Measurements from ENCODE around the gene SHOC2. TPM values are rescaled to one million over a fixed set of nuclear protein-coding genes. Genes with fewer than 3 reads are reported as not detected.
"Not testable (repeated sequence)": the region's sequence is repeated elsewhere in the genome, so short reads cannot be mapped to it uniquely, and the experiment has no call there.

Gene SHOC2
- total RNA-seq, 1 donor from 2014 or later = 41.8 TPM

- DNase-seq = no peak
- no peak overlapping the region for H3K27ac Mint-ChIP-seq
- intact Hi-C loops (cut with micrococcal nuclease) = no loop called here
- H3K4me3 Mint-ChIP-seq = no peak overlapping the region
- peaks cover 16% of the 10 kb centered on the region for H3K4me1 Mint-ChIP-seq
- no peaks in the 10 kb centered on the region for H3K9me3 Mint-ChIP-seq
- no peaks in the 10 kb centered on the region for H3K27me3 Mint-ChIP-seq
- peaks cover 8% of the 10 kb centered on the region for H3K36me3 Mint-ChIP-seq (ENCODE audit: low read depth)
These were observed 4.4 kb upstream of the SHOC2 start for GRCh38 chr10:110915035-110915434.

DNA sequence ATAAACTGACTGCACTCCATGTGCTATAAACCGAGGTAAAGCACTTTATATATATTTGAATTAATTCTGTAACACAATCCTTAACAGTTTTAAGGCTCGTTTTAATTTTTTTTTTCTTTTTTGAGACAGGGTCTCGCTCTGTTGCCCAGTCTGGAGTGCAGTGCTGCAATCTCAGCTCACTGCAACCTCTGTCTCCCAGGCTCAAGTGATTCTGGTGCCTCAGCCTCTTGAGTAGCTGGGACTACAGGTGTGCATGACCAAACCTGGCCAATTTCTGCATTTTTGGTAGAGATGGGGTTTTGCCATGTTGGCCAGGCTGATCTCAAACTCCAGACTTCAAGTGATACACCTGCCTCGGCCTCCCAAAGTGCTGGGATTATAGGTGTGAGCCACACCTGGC is 3.8 kb upstream of the SHOC2 start:
- H3K9me3 Mint-ChIP-seq; H3K27me3 Mint-ChIP-seq; DNase-seq; H3K27ac Mint-ChIP-seq; H3K36me3 Mint-ChIP-seq (ENCODE audit: low read depth); H3K4me3 Mint-ChIP-seq; intact Hi-C loops (cut with micrococcal nuclease): not testable (repeated sequence)
- H3K4me1 Mint-ChIP-seq = peaks cover 20% of the 10 kb centered on the region

GRCh38 chr10:110916554-110917346 is 2.7 kb upstream of the SHOC2 start:
- Mint-ChIP-seq H3K9me3 (no peaks in the 10 kb centered on the region), H3K4me3 (no peak overlapping the region), H3K4me1 (peaks cover 25% of the 10 kb centered on the region), H3K27me3 (no peaks in the 10 kb centered on the region), H3K36me3 (ENCODE audit: low read depth) (peaks cover 2% of the 10 kb centered on the region), H3K27ac (no peak overlapping the region)
- intact Hi-C loops (cut with micrococcal nuclease) = no loop called here
- no peak for DNase-seq

DNA sequence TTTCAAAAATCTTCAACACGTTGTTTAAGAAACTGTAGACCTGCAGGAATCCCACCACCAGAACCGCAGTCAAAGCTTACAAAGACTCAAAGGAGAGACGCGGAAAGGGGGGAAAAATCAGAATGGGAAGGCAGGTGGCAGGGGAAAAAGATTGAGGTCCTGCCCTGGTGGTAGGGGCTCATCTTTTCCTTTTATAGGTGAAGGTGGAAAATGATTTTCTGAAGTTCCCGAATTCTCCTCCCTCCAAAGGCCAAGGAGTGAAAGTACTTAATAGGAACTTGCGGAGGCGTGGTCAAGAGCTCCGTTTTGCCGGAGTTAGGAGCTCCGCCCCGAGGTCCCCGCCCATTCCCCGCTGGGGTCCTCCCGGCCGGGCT is 1.1 kb upstream of the SHOC2 start:
- peak; percentile 97 for DNase-seq
- H3K4me1 Mint-ChIP-seq = peaks cover 31% of the 10 kb centered on the region
- H3K27me3 Mint-ChIP-seq = no peaks in the 10 kb centered on the region
- H3K27ac Mint-ChIP-seq = peak overlapping the region; percentile 99
- peaks cover 2% of the 10 kb centered on the region for H3K36me3 Mint-ChIP-seq (ENCODE audit: low read depth)
- no peaks in the 10 kb centered on the region for H3K9me3 Mint-ChIP-seq
- intact Hi-C loops (cut with micrococcal nuclease) = loop anchor here (1.0 to 2.0 kb wide), 3 partner anchors 15 to 614 kb away; partner anchors contain the start of gene SMNDC1
- H3K4me3 Mint-ChIP-seq = peak overlapping the region; percentile 91

GRCh38 chr10:110918643-110919348 is 608 bp upstream of the SHOC2 start, which contains the start of gene BBIP1:
TSS of gene BBIP1 (minus strand) at chr10:110919180. CDS start at chr10:110918157, 1,023 bp downstream.
- Mint-ChIP-seq H3K27me3 (no peaks in the 10 kb centered on the region), H3K27ac (peak within 1 kb of the TSS; percentile 99), H3K36me3 (ENCODE audit: low read depth) (peaks cover 2% of the 10 kb centered on the region), H3K9me3 (no peaks in the 10 kb centered on the region), H3K4me1 (peaks cover 35% of the 10 kb centered on the region), H3K4me3 (peak within 1 kb of the TSS; percentile 91)
- DNase-seq = no peak
- intact Hi-C loops (cut with micrococcal nuclease) = loop anchor here (1.0 to 2.0 kb wide), 7 partner anchors 15 to 614 kb away; partner anchors contain the start of genes SMC3 and SMNDC1

DNA sequence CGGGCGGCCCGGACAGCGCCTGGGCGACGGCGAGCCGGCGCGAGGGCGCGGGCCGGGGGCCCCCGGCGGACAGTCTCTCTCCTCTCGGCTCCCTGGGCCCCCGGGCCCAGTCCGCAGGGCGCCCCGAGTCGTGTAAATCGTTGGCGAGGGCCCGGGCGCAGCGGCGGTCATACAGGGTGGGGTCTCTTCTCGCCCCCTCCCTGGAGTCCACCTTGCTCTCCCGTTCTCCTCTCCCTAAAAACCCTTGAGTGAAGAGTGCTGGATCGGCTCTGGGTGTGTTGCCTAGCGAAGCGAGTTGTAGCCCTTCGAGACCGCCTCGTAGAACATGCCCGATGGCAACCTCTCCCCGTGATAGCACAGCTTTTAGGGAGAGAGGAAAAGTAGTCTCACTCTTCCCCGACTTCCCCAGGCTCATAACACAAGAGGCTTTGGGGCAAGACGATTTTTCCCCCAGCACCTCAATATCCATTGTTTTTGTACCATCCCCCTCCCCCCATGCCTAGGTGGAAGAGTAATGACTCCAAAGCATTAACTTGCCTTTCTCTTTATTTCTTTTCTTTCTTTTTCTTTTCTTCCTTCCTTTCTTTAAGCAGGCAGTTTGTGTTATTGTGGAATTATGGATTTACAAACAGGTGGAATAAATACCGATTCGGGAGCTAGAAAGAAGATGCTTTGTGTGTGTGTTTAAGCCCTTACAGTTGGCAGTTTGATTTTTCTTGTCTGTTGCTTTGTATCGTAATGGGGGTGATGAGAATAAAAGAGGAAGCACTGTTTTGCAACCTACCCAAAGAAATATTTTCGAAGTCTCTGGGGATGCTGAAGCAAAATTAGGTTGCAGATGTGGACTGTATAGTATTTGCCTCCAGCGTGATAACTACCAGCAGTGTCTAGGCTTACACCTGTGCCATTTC is 822 bp downstream of the SHOC2 start:
- H3K4me1 Mint-ChIP-seq = peaks cover 40% of the 10 kb centered on the region
- no peaks in the 10 kb centered on the region for H3K9me3 Mint-ChIP-seq
- no peaks in the 10 kb centered on the region for H3K27me3 Mint-ChIP-seq

DNA sequence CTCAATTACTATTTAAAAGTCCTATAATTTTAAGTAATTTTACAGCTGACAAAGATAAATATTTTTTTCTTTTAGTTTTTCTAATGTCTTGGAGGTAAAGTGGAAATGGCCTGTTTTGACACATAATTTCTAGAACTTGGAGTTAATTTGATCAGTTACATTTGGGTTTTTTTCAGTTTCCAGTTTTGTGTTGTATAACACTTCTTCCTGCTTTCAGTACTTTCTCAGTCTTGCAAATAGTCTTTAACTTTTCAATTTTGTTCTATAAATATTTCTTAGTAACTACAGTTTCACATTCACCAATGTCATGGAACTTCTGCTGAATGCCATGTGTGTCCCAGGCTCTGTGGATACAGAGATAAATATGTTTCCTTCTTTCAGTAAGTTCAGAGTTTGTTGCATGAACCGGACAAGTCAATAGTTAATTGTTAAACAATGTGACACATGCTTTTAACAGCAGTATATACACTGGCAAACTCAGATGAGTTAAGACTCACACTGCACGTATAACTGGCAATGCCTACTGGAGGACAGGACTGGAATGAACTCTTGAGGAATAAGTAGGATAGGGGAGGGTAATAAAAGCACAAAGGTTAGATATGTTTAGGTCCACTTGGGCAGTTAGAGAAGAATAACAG is 4.6 kb downstream of the SHOC2 start:
- DNase-seq = no peak
- no peaks in the 10 kb centered on the region for H3K27me3 Mint-ChIP-seq
- H3K4me1 Mint-ChIP-seq = peaks cover 35% of the 10 kb centered on the region
- H3K27ac Mint-ChIP-seq = peak overlapping the region; percentile 39
- H3K9me3 Mint-ChIP-seq = no peaks in the 10 kb centered on the region
- peak overlapping the region; percentile 5 for H3K4me3 Mint-ChIP-seq
- peaks cover 3% of the 10 kb centered on the region for H3K36me3 Mint-ChIP-seq (ENCODE audit: low read depth)
- intact Hi-C loops (cut with micrococcal nuclease) = no loop called here

More for the DNA sequence above, 822 bp downstream of the SHOC2 start:
- intact Hi-C loops (cut with micrococcal nuclease) = loop anchor here (1.0 to 2.0 kb wide), 5 partner anchors 48 to 417 kb away; partner anchors contain the start of gene SMC3
- H3K4me3 Mint-ChIP-seq = peak overlapping the region; percentile 91
- peaks cover 5% of the 10 kb centered on the region for H3K36me3 Mint-ChIP-seq (ENCODE audit: low read depth)
- DNase-seq = peak; percentile 78
- peak overlapping the region; percentile 82 for H3K27ac Mint-ChIP-seq

- no peak overlapping the region for H3K27ac Mint-ChIP-seq
- H3K9me3 Mint-ChIP-seq = no peaks in the 10 kb centered on the region
- intact Hi-C loops (cut with micrococcal nuclease) = no loop called here
- no peaks in the 10 kb centered on the region for H3K27me3 Mint-ChIP-seq
- H3K4me1 Mint-ChIP-seq = peaks cover 24% of the 10 kb centered on the region
- DNase-seq = no peak
- no peak overlapping the region for H3K4me3 Mint-ChIP-seq
- peaks cover 3% of the 10 kb centered on the region for H3K36me3 Mint-ChIP-seq (ENCODE audit: low read depth)
These were observed 8.1 kb downstream of the SHOC2 start for GRCh38 chr10:110927461-110927860.

DNA sequence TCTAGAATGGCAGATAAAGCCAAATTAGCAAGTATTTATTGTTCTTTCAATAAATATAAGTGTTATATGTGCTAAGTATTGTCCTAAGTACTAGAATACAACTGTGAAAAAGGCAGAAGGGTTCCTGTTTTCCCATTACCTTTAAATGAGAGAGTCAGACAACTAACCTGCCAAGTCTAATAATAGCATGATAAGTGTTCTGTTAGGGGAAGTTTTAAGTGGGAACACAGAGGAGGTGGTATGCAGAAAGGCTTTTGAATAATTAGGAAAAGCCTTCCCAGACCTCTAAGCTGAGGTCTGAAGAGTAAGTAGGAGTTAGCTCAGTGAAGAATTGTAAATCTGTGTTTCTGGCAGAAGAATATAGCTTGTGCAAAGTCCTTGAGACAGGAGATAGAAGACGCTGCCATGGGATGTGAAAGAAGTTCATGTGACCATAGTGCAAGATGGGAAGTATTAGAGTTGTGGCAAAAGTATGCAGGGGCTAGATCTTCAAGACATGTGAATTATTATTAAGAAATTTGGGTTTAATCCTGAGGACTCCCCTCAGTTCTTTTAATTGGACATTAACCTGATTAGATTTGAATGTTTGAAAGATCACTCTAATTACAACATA is 12.5 kb downstream of the SHOC2 start:
- intact Hi-C loops (cut with micrococcal nuclease) = no loop called here
- H3K27me3 Mint-ChIP-seq = no peaks in the 10 kb centered on the region
- no peak for DNase-seq
- H3K27ac Mint-ChIP-seq = no peak overlapping the region
- no peaks in the 10 kb centered on the region for H3K9me3 Mint-ChIP-seq
- H3K4me1 Mint-ChIP-seq = peaks cover 8% of the 10 kb centered on the region
- peaks cover 6% of the 10 kb centered on the region for H3K36me3 Mint-ChIP-seq (ENCODE audit: low read depth)
- no peak overlapping the region for H3K4me3 Mint-ChIP-seq

GRCh38 chr10:110932505-110933180 is 13.2 kb downstream of the SHOC2 start:
- Mint-ChIP-seq H3K27ac (no peak overlapping the region), H3K27me3 (no peaks in the 10 kb centered on the region), H3K9me3 (no peaks in the 10 kb centered on the region), H3K36me3 (ENCODE audit: low read depth) (peaks cover 6% of the 10 kb centered on the region), H3K4me1 (peaks cover 4% of the 10 kb centered on the region), H3K4me3 (no peak overlapping the region)
- DNase-seq = no peak
- intact Hi-C loops (cut with micrococcal nuclease) = no loop called here

GRCh38 chr10:110936757-110937156 is 17.4 kb downstream of the SHOC2 start:
- intact Hi-C loops (cut with micrococcal nuclease) = no loop called here
- no peaks in the 10 kb centered on the region for H3K27me3 Mint-ChIP-seq
- peaks cover 4% of the 10 kb centered on the region for H3K9me3 Mint-ChIP-seq
- H3K27ac Mint-ChIP-seq = no peak overlapping the region
- DNase-seq = no peak
- H3K4me3 Mint-ChIP-seq = no peak overlapping the region
- peaks cover 19% of the 10 kb centered on the region for H3K36me3 Mint-ChIP-seq (ENCODE audit: low read depth)
- H3K4me1 Mint-ChIP-seq = peaks cover 4% of the 10 kb centered on the region

DNA sequence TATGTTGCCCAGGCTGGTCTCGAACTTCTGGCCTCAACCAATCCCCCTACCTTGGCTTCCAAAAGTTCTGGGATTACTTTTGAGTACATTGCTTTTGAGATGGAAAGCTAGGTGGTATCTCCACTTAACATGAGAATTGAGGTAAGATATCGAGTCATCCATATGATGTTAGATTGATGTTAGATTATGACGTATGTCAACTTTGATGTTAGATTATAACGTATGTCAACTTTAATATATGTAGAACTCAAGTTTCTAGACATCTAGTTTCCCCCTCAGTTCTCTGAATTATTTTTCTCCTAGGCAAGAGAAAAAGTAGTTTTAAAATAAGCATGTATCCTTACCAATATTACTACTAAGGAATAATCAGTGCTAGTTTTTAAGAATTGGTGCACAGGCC is 20.0 kb downstream of the SHOC2 start:
- peaks cover 18% of the 10 kb centered on the region for H3K9me3 Mint-ChIP-seq
- H3K4me1 Mint-ChIP-seq = peaks cover 4% of the 10 kb centered on the region
- H3K4me3 Mint-ChIP-seq = no peak overlapping the region
- H3K27ac Mint-ChIP-seq = no peak overlapping the region
- peaks cover 42% of the 10 kb centered on the region for H3K36me3 Mint-ChIP-seq (ENCODE audit: low read depth)
- DNase-seq = no peak
- no peaks in the 10 kb centered on the region for H3K27me3 Mint-ChIP-seq
- intact Hi-C loops (cut with micrococcal nuclease) = no loop called here
